Ascending aorta (tissue), 2 donors: ENCODE measurements around the gene CPNE4. TPM values are rescaled to one million over a fixed set of nuclear protein-coding genes. Genes with fewer than 3 reads are reported as not detected.

Source experiments
- DNase-seq, 2 donors: peaks; one replicate each; pipeline ENCODE4 v3.0.0-alpha.2; 2019; ENCODE audit warnings: low spot score in 2 of 2
- H3K27ac ChIP-seq, 2 donors: fragments of 200-600 bp; sonication (generic); one replicate each; pipeline ENCODE4 v1.5.1; 2016 to 2017; ENCODE audit warnings: mild to moderate bottlenecking in 1 of 2
- H3K27me3 ChIP-seq: fragments of 200-600 bp; sonication (generic); one replicate; pipeline ENCODE4 v1.5.1; 2017
- H3K36me3 ChIP-seq, 2 donors: fragments of 200-600 bp; sonication (generic); one replicate each; pipeline ENCODE4 v1.5.1; 2016
- H3K4me1 ChIP-seq, 2 donors: fragments of 200-600 bp; sonication (generic); one replicate each; pipeline ENCODE4 v1.5.1; 2016 to 2017; ENCODE audit warnings: mild to moderate bottlenecking in 1 of 2
- H3K4me3 ChIP-seq, 2 donors: fragments of 200-600 bp; sonication (generic); one replicate each; pipeline ENCODE4 v1.5.1; 2016 to 2017; ENCODE audit warnings: mild to moderate bottlenecking in 1 of 2
- H3K9me3 ChIP-seq, 2 donors: fragments of 200-600 bp; sonication (generic); one replicate each; pipeline ENCODE4 v1.5.1; 2016
- CTCF ChIP-seq, 3 experiments: fragments of 200-600 bp in 2 of 3; fragments of 450-650 bp in 1 of 3; sonication (generic) in 2 of 3; IDR thresholded peaks; one replicate each; pipeline ENCODE4 v1.5.1; 2016 to 2019; ENCODE audit warnings: antibody characterized with exemption in 3 of 3, mild to moderate bottlenecking in 1 of 3, moderate library complexity in 1 of 3
- intact Hi-C: fragments of 100-400 bp; cut with DNase I; formaldehyde crosslinking; loops from one replicate; pipeline ENCODE4 v1.15.1; 2023
- total RNA-seq: library from RNA; depleted of rRNA; stranded (reverse); fragments of >200 nt; gene quantifications from one replicate; pipeline ENCODE4 v1.1.0, GENCODE V29; 2016

Gene CPNE4
- total RNA-seq, 1 donor from 2014 or later, result not detected

- H3K36me3 ChIP-seq, result no peaks in the 10 kb centered on the region
- intact Hi-C loops, result loop anchor here (5.0 kb wide), 1 partner anchor 386 kb away; no protein-coding TSS in a partner anchor
- H3K27ac ChIP-seq, result no peak overlapping the region
- no peaks in the 10 kb centered on the region for H3K4me1 ChIP-seq
- H3K9me3 ChIP-seq, result no peaks in the 10 kb centered on the region
- H3K27me3 ChIP-seq, result no peaks in the 10 kb centered on the region
- DNase-seq, result no peak
- TF ChIP-seq CTCF (IDR thresholded peaks at IDR 0.05), result no peak
- H3K4me3 ChIP-seq, result no peak overlapping the region
These were observed 238.1 kb downstream of the CPNE4 start for GRCh38 chr3:131796558-131797198.

DNA sequence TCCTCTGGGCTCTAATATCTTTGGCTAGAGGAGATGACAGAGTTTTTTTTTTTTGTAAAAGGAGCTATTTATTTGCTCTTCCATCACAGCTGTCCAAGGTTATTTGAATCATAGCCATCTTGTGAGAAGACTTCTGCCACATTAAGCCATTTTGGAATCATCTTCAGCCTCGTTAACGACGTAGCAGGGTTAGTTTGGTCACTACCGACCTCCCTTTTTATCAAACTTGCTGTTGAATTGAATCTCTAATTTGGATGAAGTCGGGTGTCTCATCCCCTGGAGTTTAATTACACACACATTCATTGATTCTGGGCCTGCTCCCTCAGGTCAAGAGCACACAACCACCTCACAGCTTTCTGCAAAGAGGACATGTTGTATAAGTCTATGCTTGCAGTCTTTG lies 238.7 kb downstream of the CPNE4 start:
- TF ChIP-seq CTCF (IDR thresholded peaks at IDR 0.05), result no peak
- DNase-seq, result no peak
- no peak overlapping the region for H3K27ac ChIP-seq
- no peak overlapping the region for H3K4me3 ChIP-seq
- no peaks in the 10 kb centered on the region for H3K9me3 ChIP-seq
- intact Hi-C loops, result loop anchor here (5.0 kb wide), 1 partner anchor 386 kb away; no protein-coding TSS in a partner anchor
- H3K36me3 ChIP-seq, result no peaks in the 10 kb centered on the region
- H3K27me3 ChIP-seq, result no peaks in the 10 kb centered on the region
- H3K4me1 ChIP-seq, result no peaks in the 10 kb centered on the region

DNA sequence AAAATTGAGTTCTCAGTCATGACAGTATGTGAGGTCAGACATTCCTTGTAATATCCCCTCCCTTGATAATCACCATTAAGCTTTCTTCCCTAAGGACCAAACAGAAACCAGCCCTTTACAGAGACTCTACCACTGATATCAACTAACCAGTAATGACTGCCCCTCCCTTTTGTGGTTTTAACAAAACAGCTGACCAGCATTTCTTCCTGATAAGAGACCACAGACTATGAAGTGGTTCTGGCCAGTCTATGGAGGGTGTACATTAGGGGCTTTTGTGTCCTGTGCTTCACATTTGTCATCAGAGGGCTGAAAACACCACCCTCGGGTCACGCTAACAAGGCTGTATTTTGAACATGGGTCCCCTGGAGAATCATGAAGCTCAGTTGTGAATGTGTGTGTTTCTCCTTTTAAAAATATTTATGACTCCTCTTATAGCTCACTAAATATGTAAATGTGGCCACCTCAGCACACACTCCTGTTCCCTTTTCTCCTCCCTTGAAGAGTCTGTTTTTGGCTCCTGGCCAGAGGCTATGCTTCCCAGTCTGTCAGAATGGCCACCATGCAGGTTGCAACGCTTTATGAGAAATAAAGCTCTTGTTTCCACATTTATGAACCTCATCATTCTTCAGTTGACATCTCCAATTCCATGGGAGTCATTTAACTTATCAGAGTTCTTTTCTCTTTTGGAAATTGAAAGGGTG lies 239.3 kb downstream of the CPNE4 start:
- no peak overlapping the region for H3K27ac ChIP-seq
- no peaks in the 10 kb centered on the region for H3K27me3 ChIP-seq
- no peak for TF ChIP-seq CTCF (IDR thresholded peaks at IDR 0.05)
- intact Hi-C loops, result loop anchor here (5.0 kb wide), 1 partner anchor 387 kb away; no protein-coding TSS in a partner anchor
- H3K4me1 ChIP-seq, result no peaks in the 10 kb centered on the region
- DNase-seq, result no peak
- H3K36me3 ChIP-seq, result no peaks in the 10 kb centered on the region
- H3K4me3 ChIP-seq, result no peak overlapping the region
- H3K9me3 ChIP-seq, result no peaks in the 10 kb centered on the region

DNA sequence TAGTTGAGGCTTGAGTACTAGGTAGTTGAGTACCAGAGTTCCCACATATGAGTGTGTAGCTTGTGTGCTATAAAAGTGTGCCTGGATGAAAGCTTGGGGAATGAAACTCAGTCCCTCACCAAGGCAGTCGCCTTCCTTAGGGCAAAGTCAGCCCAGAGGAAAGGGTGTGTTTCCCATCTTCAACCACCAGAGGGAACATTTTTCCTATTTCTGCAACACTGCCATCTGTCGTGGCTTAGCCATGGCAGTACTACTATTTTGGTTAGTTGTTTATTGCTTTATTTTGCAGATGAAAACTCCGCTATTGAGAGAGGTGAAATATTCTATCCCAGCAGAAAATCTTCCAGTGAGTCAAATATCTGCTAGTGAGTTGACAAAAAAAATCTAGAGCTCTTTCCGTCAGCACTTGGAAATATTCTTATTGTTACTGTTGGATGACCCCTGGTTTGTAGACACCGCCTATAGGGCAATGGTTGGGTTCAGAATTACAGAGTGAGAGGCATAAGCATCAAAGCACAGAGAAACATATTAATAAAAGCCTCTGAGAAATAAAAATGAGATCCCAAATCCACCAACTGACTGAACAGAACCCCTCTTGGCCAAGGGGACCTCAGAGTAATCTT lies 239.9 kb downstream of the CPNE4 start:
- H3K4me3 ChIP-seq, result no peak overlapping the region
- no peaks in the 10 kb centered on the region for H3K9me3 ChIP-seq
- no peaks in the 10 kb centered on the region for H3K36me3 ChIP-seq
- no peaks in the 10 kb centered on the region for H3K4me1 ChIP-seq
- no peak overlapping the region for H3K27ac ChIP-seq
- intact Hi-C loops, result loop anchor here (1.0 to 5.0 kb wide), 2 partner anchors 234 to 387 kb away; no protein-coding TSS in a partner anchor
- no peak for DNase-seq
- TF ChIP-seq CTCF (IDR thresholded peaks at IDR 0.05), result peak; percentile 34 to 87 (median 64)
- no peaks in the 10 kb centered on the region for H3K27me3 ChIP-seq

- Histone ChIP-seq H3K4me3 (no peak overlapping the region), H3K27me3 (no peaks in the 10 kb centered on the region), H3K9me3 (no peaks in the 10 kb centered on the region), H3K36me3 (no peaks in the 10 kb centered on the region), H3K27ac (no peak overlapping the region), H3K4me1 (no peaks in the 10 kb centered on the region)
- intact Hi-C loops, result loop anchor here (1.0 kb wide), 1 partner anchor 235 kb away; no protein-coding TSS in a partner anchor
- no peak for TF ChIP-seq CTCF (IDR thresholded peaks at IDR 0.05)
- DNase-seq, result no peak
These were observed 240.9 kb downstream of the CPNE4 start for GRCh38 chr3:131793870-131794269.
